Uterus (tissue), 2 donors: ENCODE data around the gene CNN2.

Experiments
- CTCF ChIP-seq, 4 experiments: fragments of 200-600 bp in 2 of 4; fragments of 450-650 bp in 2 of 4; sonication (generic) in 2 of 4; IDR thresholded peaks; one replicate each; pipeline ENCODE4 v1.5.1; 2016 to 2019; ENCODE audit warnings: antibody characterized with exemption in 4 of 4, mild to moderate bottlenecking in 2 of 4, moderate library complexity in 1 of 4
- POLR2A ChIP-seq, 2 donors: fragments of 450-650 bp; IDR thresholded peaks; one replicate each; pipeline ENCODE4 v1.6.1; 2016; ENCODE audit warnings: antibody characterized with exemption in 2 of 2, mild to moderate bottlenecking in 1 of 2, moderate library complexity in 1 of 2

- no peak for TF ChIP-seq POLR2A (IDR thresholded peaks at IDR 0.05)
- no peak for TF ChIP-seq CTCF (IDR thresholded peaks at IDR 0.05)
Measured at GRCh38 chr19:1049106-1049505, 22.7 kb downstream of the CNN2 start.
